Parathyroid adenoma (tissue), 2 donors: ENCODE data around the gene APBA2.

Experiments used
- H2AFZ ChIP-seq: fragments of 300-600 bp; sonication (generic); one replicate; pipeline ENCODE4 v1.7.0; 2017; ENCODE audit warnings: antibody characterized with exemption, mild to moderate bottlenecking
- H3K27ac ChIP-seq: fragments of 300-600 bp; sonication (generic); one replicate; pipeline ENCODE4 v1.7.0; 2017
- H3K27me3 ChIP-seq: fragments of 300-600 bp; sonication (generic); one replicate; pipeline ENCODE4 v1.7.0; 2017; ENCODE audit warnings: low read length; ENCODE audit not compliant: control insufficient read depth, insufficient read depth
- H3K36me3 ChIP-seq: fragments of 300-600 bp; sonication (generic); one replicate; pipeline ENCODE4 v1.7.0; 2017; ENCODE audit warnings: low read length; ENCODE audit not compliant: control insufficient read depth, insufficient read depth
- H3K4me1 ChIP-seq: fragments of 300-600 bp; sonication (generic); one replicate; pipeline ENCODE4 v1.7.0; 2017; ENCODE audit warnings: control low read depth
- H3K4me2 ChIP-seq: fragments of 300-600 bp; sonication (generic); one replicate; pipeline ENCODE4 v1.7.0; 2017; ENCODE audit warnings: low read length
- H3K4me3 ChIP-seq: fragments of 300-600 bp; sonication (generic); one replicate; pipeline ENCODE4 v1.7.0; 2017; ENCODE audit warnings: low read depth, low read length
- H3K79me2 ChIP-seq: fragments of 300-600 bp; sonication (generic); one replicate; pipeline ENCODE4 v1.7.0; 2017; ENCODE audit warnings: control low read depth
- H3K9ac ChIP-seq: fragments of 300-600 bp; sonication (generic); one replicate; pipeline ENCODE4 v1.7.0; 2017; ENCODE audit warnings: mild to moderate bottlenecking
- H3K9me3 ChIP-seq: fragments of 300-600 bp; sonication (generic); one replicate; pipeline ENCODE4 v1.7.0; 2017; ENCODE audit warnings: low read length; ENCODE audit not compliant: control insufficient read depth
- TF ChIP-seq, protein P1 (sequence below): fragments of 300-600 bp; sonication (generic); IDR thresholded peaks from one replicate; pipeline ENCODE4 v1.7.0; 2017; ENCODE audit warnings: antibody characterized with exemption, mild to moderate bottlenecking
- donor health status: primary hyperparathyroidism.

Gene APBA2

GRCh38 chr15:28907338-28907960, 21.7 kb downstream of the APBA2 start:
- Histone ChIP-seq H3K36me3 (no peaks in the 10 kb centered on the region), H3K9me3 (no peaks in the 10 kb centered on the region)
- TF ChIP-seq, protein P1, sequence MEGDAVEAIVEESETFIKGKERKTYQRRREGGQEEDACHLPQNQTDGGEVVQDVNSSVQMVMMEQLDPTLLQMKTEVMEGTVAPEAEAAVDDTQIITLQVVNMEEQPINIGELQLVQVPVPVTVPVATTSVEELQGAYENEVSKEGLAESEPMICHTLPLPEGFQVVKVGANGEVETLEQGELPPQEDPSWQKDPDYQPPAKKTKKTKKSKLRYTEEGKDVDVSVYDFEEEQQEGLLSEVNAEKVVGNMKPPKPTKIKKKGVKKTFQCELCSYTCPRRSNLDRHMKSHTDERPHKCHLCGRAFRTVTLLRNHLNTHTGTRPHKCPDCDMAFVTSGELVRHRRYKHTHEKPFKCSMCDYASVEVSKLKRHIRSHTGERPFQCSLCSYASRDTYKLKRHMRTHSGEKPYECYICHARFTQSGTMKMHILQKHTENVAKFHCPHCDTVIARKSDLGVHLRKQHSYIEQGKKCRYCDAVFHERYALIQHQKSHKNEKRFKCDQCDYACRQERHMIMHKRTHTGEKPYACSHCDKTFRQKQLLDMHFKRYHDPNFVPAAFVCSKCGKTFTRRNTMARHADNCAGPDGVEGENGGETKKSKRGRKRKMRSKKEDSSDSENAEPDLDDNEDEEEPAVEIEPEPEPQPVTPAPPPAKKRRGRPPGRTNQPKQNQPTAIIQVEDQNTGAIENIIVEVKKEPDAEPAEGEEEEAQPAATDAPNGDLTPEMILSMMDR: no peak

GRCh38 chr15:28909958-28910500, 24.3 kb downstream of the APBA2 start:
- no peaks in the 10 kb centered on the region for H3K36me3 ChIP-seq
- no peaks in the 10 kb centered on the region for H3K4me1 ChIP-seq
- no peaks in the 10 kb centered on the region for H3K27me3 ChIP-seq
- no peak overlapping the region for H3K4me2 ChIP-seq
- no peak overlapping the region for H3K27ac ChIP-seq
- no peaks in the 10 kb centered on the region for H3K9me3 ChIP-seq
- no peak overlapping the region for H2AFZ ChIP-seq
- H3K79me2 ChIP-seq: no peaks in the 10 kb centered on the region
- TF ChIP-seq, protein P1: no peak
- H3K4me3 ChIP-seq: no peak overlapping the region
- H3K9ac ChIP-seq: no peak overlapping the region

More at GRCh38 chr15:28907338-28907960, 21.7 kb downstream of the APBA2 start:
- Histone ChIP-seq H3K9ac (no peak overlapping the region), H2AFZ (no peak overlapping the region), H3K4me1 (no peaks in the 10 kb centered on the region), H3K4me3 (no peak overlapping the region), H3K27ac (no peak overlapping the region), H3K79me2 (no peaks in the 10 kb centered on the region), H3K4me2 (no peak overlapping the region), H3K27me3 (no peaks in the 10 kb centered on the region)

DNA sequence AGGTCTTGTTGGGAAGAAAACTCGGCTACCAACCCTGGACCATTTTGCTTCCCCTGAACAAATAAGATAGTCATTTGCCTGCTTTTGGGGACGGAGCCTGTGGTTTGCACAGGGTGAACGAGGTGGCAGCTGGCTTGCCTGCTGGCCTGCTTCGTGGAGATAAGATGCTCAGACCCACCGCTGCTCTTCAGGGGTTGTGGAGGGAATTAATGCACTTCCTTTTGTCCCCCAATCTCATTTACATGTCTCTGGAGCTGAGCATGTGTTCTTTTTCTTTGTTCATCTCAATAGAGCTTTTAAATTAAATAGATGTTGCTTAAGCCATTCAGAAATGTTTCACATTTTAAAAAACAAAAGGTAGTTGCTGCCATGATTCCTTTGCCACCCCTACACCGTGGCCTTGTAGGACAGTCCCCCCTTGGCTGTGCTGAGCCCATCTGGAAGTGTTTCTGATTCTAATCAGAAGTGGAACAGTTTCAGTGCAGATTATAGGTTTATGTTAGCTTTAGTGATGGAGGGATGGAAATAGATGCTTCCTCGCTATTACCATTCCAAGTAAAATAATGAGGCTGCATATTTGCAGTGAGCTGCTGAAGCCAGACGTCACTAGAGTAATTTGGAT, 25.6 kb downstream of the APBA2 start:
- Histone ChIP-seq H3K9me3 (no peaks in the 10 kb centered on the region), H2AFZ (no peak overlapping the region), H3K9ac (no peak overlapping the region), H3K27me3 (no peaks in the 10 kb centered on the region), H3K36me3 (no peaks in the 10 kb centered on the region), H3K4me1 (no peaks in the 10 kb centered on the region), H3K79me2 (no peaks in the 10 kb centered on the region), H3K27ac (no peak overlapping the region), H3K4me3 (no peak overlapping the region), H3K4me2 (no peak overlapping the region)
- TF ChIP-seq, protein P1: no peak

GRCh38 chr15:28912422-28912821, 26.6 kb downstream of the APBA2 start:
- Histone ChIP-seq H3K4me1 (no peaks in the 10 kb centered on the region), H3K4me3 (no peak overlapping the region), H2AFZ (no peak overlapping the region), H3K9me3 (no peaks in the 10 kb centered on the region), H3K36me3 (no peaks in the 10 kb centered on the region), H3K9ac (no peak overlapping the region), H3K27me3 (no peaks in the 10 kb centered on the region), H3K27ac (no peak overlapping the region), H3K79me2 (no peaks in the 10 kb centered on the region), H3K4me2 (no peak overlapping the region)
- TF ChIP-seq, protein P1: no peak
